Mucosa of stomach (tissue), 1 donor: Measurements from ENCODE around the gene FCN1.
"Not testable (repeated sequence)": the region's sequence is repeated elsewhere in the genome, so short reads cannot be mapped to it uniquely, and the experiment has no call there.

Experiments used
- H3K27me3 ChIP-seq: one replicate; pipeline ENCODE4 v1.7.0; 2013; ENCODE audit warnings: mild to moderate bottlenecking, low read length; ENCODE audit not compliant: control insufficient read depth, insufficient read depth
- H3K36me3 ChIP-seq: one replicate; pipeline ENCODE4 v1.7.0; 2013; ENCODE audit warnings: low read length; ENCODE audit not compliant: control insufficient read depth, insufficient read depth
- H3K4me1 ChIP-seq: one replicate; pipeline ENCODE4 v1.7.0; 2013; ENCODE audit warnings: mild to moderate bottlenecking, low read length; ENCODE audit not compliant: control insufficient read depth, insufficient read depth
- H3K4me3 ChIP-seq: one replicate; pipeline ENCODE4 v1.7.0; 2013; ENCODE audit warnings: low read length
- H3K9ac ChIP-seq: one replicate; pipeline ENCODE4 v1.7.0; 2013; ENCODE audit warnings: mild to moderate bottlenecking, low read length, moderate library complexity
- H3K9me3 ChIP-seq: one replicate; pipeline ENCODE4 v1.7.0; 2013; ENCODE audit warnings: mild to moderate bottlenecking, low read length, moderate library complexity; ENCODE audit not compliant: control insufficient read depth
- donor health status: Pancreatic carcinoma.

The FCN1 gene

DNA sequence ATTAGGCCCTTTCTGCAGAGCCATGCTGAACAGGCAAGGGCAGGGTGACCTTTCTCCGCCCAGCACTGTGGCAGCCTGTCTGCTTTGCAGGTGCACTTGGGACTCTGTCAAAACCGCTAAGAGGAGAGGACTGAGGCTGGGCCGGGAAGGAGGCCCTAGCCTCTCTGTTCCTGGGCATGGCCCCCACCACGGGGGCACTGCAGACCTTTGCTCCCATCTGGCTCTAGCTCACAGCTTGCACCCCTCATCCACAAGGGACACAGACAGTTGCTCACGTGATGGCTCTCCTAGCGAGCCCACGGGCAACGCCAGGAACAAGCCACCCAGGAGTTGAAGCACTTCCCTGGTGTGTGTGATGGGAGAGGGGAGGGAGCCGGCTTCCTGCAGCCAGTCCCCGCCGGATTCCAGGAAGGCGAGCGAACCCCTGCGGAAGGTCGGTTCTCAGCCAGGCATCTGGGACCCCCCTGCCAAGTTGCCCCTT is 43.0 kb upstream of the FCN1 start:
- Histone ChIP-seq H3K4me3 (no peak overlapping the region), H3K4me1 (no peaks in the 10 kb centered on the region), H3K9me3 (no peaks in the 10 kb centered on the region), H3K36me3 (no peaks in the 10 kb centered on the region), H3K9ac (no peak overlapping the region), H3K27me3 (peaks cover 7% of the 10 kb centered on the region)

DNA sequence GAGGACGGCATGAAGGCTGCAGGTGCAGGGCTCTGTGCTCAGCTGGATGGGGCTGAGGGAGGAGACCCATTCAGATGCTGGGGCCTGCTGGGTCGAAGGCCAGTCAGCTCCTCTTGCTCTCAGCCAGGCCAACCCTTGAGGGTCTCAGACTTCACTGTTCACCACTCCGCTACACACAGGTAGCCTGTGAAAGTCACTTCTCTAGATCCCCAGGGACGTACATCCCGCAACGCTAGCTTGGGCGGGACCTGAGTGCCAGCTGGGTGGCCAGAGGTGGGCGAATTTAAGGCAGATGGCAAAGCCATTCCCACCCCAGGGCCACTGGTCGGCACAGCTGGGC is 42.2 kb upstream of the FCN1 start:
- H3K9ac ChIP-seq, result no peak overlapping the region
- no peaks in the 10 kb centered on the region for H3K36me3 ChIP-seq
- no peaks in the 10 kb centered on the region for H3K4me1 ChIP-seq
- peaks cover 7% of the 10 kb centered on the region for H3K27me3 ChIP-seq
- H3K4me3 ChIP-seq, result no peak overlapping the region
- no peaks in the 10 kb centered on the region for H3K9me3 ChIP-seq

DNA sequence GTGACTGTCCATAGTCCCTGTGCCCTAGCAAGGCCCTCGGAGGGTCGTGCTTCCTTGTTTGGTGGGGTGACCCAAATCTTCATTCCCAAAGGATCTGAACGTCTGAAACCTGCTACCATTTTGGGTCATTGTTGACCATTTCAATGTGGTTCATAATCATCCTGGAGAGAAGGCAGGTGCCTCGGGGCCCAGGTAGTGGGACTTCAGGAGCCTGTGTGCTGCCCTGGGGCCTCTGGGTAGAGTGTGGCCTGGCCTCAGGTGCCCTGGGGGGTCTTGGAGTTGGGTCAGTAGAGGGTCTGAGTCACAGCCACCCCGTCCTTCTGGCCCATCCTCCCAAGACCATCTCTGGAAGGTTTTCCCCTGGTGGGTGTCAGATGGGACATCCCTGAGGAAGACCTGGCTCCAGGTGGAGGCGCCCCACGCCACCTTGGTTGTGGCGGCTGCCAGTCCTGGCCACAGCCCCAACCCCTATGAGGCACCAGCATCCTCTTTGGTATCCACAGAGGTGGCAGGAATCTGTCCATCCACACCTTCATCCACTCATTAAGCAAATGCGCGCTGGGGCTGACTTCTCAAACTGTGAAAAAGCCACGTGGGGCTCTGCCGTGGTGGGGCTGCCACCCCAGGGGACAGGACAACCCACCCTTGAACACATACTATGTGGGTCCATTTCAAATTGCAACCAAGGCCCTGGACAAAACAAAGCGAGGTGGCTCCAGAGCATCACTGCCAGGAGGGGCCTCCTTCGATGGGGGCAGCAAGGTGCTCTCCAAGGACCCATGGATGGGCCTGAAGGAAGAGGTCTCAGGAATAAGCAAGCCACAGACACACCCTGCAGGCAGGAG is 41.6 kb upstream of the FCN1 start:
- Histone ChIP-seq H3K27me3 (peaks cover 7% of the 10 kb centered on the region), H3K4me1 (no peaks in the 10 kb centered on the region), H3K4me3 (no peak overlapping the region), H3K9ac (no peak overlapping the region), H3K36me3 (no peaks in the 10 kb centered on the region), H3K9me3 (no peaks in the 10 kb centered on the region)

DNA sequence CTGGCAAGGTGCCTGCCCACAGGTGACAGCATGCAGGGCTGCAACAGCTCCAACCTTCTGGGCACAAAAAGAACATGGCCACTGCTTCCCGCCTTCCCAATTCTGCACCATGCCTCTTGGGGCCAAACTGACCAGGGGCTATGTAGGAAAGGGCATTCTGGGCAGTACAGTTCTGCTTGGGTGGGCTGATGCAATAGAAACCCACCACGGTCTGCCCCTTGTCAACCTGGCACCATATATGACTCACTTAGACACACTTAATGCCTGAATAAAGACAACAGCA is 40.2 kb upstream of the FCN1 start:
- Histone ChIP-seq H3K4me1 (no peaks in the 10 kb centered on the region), H3K4me3 (no peak overlapping the region), H3K36me3 (no peaks in the 10 kb centered on the region), H3K9ac (no peak overlapping the region), H3K9me3 (no peaks in the 10 kb centered on the region), H3K27me3 (peaks cover 4% of the 10 kb centered on the region)

DNA sequence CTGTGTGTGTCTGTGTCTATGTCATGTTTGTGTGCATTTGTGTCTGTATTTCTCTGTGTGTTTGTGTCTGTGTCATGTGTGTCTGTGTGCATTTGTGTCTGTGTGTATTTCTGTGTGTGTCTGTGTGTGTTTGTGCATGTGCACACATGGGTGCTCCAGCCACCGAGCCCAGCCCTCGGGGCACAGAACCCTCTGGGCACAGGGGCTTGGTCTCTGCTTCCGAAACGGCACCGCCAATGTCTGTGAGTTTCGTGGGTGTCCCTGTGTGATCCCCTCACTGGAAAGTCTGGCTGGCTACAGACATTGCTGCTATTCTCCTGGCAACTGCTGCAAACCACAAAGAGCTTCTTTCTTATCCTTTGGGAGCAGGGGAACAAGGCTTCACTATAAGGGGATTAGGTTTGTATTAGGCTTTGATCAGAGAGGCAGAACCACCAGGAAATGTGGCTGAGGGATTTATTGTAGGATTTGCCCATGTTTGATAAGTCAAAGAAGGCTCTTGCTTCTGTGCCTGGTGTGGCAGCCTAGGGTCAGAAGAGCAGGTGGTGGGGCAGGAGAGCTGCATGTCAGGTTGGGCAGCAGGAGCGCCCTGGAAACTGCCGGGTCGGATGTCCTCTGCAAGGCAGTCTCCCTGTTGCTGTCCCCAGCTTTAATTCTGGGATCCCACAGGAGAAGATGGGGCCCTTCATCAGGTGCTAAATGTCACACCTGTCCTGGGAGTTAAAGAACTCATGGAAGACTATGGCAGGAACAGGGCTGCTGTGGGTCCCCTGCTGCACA is 39.6 kb upstream of the FCN1 start:
- Histone ChIP-seq H3K36me3 (no peaks in the 10 kb centered on the region), H3K4me1 (no peaks in the 10 kb centered on the region), H3K4me3 (no peak overlapping the region), H3K9ac (no peak overlapping the region), H3K27me3 (peaks cover 4% of the 10 kb centered on the region), H3K9me3 (no peaks in the 10 kb centered on the region)

DNA sequence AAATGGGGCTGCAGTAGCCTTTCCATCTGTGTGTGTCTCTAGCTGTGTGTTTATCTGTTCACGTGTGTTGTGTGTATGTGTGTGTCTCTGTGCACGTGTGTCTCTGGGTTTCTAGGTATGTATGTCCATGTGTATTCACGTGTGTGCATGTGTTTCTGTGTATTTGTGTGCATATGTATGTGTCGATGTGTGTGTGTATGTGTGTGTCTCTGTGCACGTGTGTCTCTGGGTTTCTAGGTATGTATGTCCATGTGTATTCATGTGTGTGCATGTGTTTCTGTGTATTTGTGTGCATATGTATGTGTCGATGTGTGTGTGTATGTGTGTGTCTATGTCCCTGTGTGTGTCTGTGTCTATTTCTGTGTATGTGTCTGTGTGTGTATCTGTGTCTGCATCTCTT is 38.7 kb upstream of the FCN1 start:
- H3K4me1 ChIP-seq, H3K9me3 ChIP-seq, H3K36me3 ChIP-seq, H3K4me3 ChIP-seq, H3K27me3 ChIP-seq, H3K9ac ChIP-seq: not testable (repeated sequence)

DNA sequence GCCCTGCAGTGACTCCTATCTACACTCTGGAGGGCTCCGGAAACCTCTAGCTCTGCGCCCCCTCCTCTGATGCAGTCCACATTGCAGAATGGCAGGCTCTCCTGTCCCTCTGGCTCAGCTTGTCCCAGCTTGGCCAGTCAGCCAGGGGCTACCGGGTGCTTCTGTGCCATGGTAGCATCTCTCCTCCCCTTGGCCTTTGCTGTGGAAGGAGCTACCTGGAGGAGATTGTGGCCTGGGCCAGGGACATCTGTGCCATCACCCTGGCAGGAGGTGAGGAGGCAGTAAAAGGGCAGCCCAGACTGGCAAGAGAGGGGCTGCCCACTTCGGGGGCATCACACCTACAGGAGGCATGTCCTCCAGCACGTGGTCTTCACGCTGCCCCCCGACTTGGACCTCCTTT is 38.1 kb upstream of the FCN1 start:
- Histone ChIP-seq H3K36me3 (no peaks in the 10 kb centered on the region), H3K27me3 (no peaks in the 10 kb centered on the region), H3K4me1 (no peaks in the 10 kb centered on the region), H3K9me3 (no peaks in the 10 kb centered on the region), H3K4me3 (no peak overlapping the region), H3K9ac (no peak overlapping the region)

DNA sequence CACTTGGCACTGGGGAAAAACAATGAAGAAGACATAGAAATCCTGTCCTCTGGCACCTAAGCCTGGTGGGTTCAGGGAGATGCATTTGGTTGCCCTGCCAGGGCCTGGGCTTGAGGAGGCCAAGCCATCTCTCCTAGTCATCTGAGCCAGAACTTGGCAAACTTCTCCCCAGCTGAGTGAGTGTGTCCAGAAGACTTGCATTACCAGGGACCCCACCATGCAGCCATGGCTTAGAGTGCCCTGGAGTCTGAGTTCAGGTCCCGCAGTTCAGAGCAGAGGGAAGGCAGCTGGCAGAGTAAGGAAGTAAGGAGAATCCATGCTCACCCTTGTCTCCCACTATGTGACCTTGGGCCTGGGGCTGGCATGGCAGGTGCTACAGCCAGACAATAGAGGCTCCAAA is 37.4 kb upstream of the FCN1 start:
- Histone ChIP-seq H3K36me3 (no peaks in the 10 kb centered on the region), H3K9me3 (no peaks in the 10 kb centered on the region), H3K27me3 (no peaks in the 10 kb centered on the region)

DNA sequence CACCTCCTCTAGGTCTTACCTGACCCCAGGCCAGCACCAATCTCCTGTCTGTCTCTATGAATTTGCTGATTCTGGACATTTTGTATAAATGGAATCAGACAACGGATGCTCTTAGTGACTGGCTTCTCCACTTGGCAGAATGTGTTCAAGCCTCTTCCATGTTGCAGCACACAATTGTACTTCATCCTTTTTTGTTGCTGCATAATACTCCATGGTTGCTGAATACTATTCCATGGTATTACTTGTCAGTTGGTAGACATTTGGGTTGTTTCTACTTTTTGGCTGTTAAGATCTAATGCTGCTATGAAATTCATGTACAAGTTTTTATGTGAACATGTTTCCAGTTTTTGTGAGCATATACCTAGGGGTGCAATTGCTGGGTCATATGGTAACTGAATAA is 34.3 kb upstream of the FCN1 start:
- no peaks in the 10 kb centered on the region for H3K27me3 ChIP-seq
- no peaks in the 10 kb centered on the region for H3K4me1 ChIP-seq
- H3K4me3 ChIP-seq, result no peak overlapping the region
- H3K36me3 ChIP-seq, result no peaks in the 10 kb centered on the region
- H3K9me3 ChIP-seq, result no peaks in the 10 kb centered on the region
- H3K9ac ChIP-seq, result no peak overlapping the region

More for the DNA sequence above, 37.4 kb upstream of the FCN1 start:
- no peak overlapping the region for H3K4me3 ChIP-seq
- no peaks in the 10 kb centered on the region for H3K4me1 ChIP-seq
- H3K9ac ChIP-seq, result no peak overlapping the region

DNA sequence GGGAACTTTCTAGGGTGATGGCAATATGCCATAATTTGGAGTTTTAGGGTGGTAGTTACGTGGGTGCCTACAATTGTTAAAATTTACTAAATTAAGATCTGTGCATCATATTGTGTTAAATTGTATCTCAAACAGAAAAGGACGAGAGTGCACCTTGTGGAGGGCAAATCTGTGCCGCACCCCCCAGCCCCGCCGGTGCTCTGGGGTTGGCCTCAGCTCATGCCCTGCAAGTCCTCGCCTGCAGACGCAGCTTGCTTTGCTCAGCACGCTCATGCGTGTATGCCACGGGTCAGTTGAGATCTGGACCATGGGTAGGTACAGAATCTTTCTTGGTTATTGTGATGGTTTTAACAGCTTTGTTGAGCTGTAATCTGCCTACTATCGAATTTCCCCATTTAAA is 33.7 kb upstream of the FCN1 start:
- no peaks in the 10 kb centered on the region for H3K4me1 ChIP-seq
- no peaks in the 10 kb centered on the region for H3K36me3 ChIP-seq
- no peak overlapping the region for H3K4me3 ChIP-seq
- no peaks in the 10 kb centered on the region for H3K27me3 ChIP-seq
- H3K9ac ChIP-seq, result no peak overlapping the region
- H3K9me3 ChIP-seq, result no peaks in the 10 kb centered on the region

DNA sequence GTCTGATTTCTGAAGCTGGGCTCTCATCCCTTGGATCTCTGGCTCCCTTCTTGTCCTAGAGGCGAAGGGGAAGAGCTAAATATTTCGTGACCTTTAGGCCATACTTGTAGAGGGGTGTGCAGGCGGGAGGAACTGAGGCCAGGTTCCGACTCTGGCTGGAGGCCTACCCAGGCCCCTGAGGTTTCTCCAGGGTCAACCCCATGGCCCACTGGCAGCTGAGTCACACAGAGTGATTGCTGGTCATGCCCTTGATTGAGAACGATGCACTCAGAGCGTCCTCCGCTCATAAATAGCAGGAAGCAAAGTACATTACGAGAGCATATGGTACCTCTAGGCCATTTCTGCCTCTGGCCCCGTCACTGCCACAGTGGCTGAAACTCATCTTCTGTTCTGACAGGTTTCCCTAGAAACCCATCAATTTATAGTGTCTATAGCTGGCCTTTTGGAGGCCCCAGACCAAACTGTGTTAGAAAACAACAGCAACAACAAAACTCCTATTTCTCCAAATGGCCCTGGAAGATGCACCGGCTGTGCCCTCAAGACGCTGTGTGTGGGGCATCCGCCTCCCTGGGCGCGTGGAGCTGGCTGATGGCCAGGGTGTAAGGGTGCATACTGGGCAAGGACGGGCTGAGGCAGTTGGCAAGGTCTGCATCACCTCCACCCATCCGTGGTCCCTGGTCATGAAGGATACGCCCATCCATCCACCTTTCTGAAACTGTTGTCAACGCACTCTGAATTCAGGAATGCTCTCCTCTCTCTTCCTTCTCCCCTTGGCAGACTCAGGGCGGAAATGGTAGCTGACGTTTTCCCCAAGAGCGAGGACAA is 32.9 kb upstream of the FCN1 start:
- Histone ChIP-seq H3K36me3 (no peaks in the 10 kb centered on the region), H3K9ac (no peak overlapping the region), H3K27me3 (no peaks in the 10 kb centered on the region), H3K9me3 (no peaks in the 10 kb centered on the region), H3K4me3 (no peak overlapping the region), H3K4me1 (no peaks in the 10 kb centered on the region)
